GM12875 (cell line): ENCODE data around the gene LAD1.

ENCODE experiments used
- H3K4me3 ChIP-seq: one replicate; pipeline ENCODE4 v1.5.1; 2011; ENCODE audit warnings: low read depth, low read length, control low read depth
- CTCF ChIP-seq: IDR thresholded peaks from 2 replicates; pipeline ENCODE4 v1.5.1; 2011; ENCODE audit warnings: low read depth, mild to moderate bottlenecking, control low read depth, inconsistent platforms, low read length, moderate library complexity, borderline replicate concordance; ENCODE audit not compliant: insufficient read depth

The LAD1 gene

GRCh38 chr1:201408834-201409200 is 9.7 kb upstream of the LAD1 start:
- no peak for TF ChIP-seq CTCF
- no peak overlapping the region for H3K4me3 ChIP-seq

GRCh38 chr1:201408176-201408833 is 9.2 kb upstream of the LAD1 start:
- peak; percentile 99 for TF ChIP-seq CTCF
- no peak overlapping the region for H3K4me3 ChIP-seq

- no peak overlapping the region for H3K4me3 ChIP-seq
- TF ChIP-seq CTCF: no peak
These were observed 7.8 kb upstream of the LAD1 start for GRCh38 chr1:201406831-201407406.

GRCh38 chr1:201405484-201405831 is 6.3 kb upstream of the LAD1 start:
- H3K4me3 ChIP-seq: no peak overlapping the region
- TF ChIP-seq CTCF: no peak

- no peak overlapping the region for H3K4me3 ChIP-seq
- TF ChIP-seq CTCF: no peak
These were observed 5.8 kb upstream of the LAD1 start for GRCh38 chr1:201404722-201405483.

GRCh38 chr1:201404055-201404454 is 4.9 kb upstream of the LAD1 start:
- no peak for TF ChIP-seq CTCF
- no peak overlapping the region for H3K4me3 ChIP-seq

- H3K4me3 ChIP-seq: no peak overlapping the region
- no peak for TF ChIP-seq CTCF
These were observed 4.2 kb upstream of the LAD1 start for GRCh38 chr1:201403359-201403758.
